Astrocyte (in vitro differentiated cells and primary cell): ENCODE measurements around the gene OGFOD3. TPM values are rescaled to one million over a fixed set of nuclear protein-coding genes. Genes with fewer than 3 reads are reported as not detected.

Experiments used
- DNase-seq: peaks from one replicate; pipeline ENCODE4 v3.0.0-alpha.2; 2010; ENCODE audit warnings: low read depth
- FAIRE-seq: peaks from 2 replicates; lab custom pipeline; 2011; peaks lifted over from hg19 to GRCh38; lab: Jason Lieb, UNC
- H2AFZ ChIP-seq: 2 replicates; pipeline ENCODE4 v1.6.0; 2012; ENCODE audit warnings: low read depth, low read length, inconsistent platforms
- H3K27ac ChIP-seq: 2 replicates; pipeline ENCODE4 v1.5.1; 2011; ENCODE audit warnings: low read depth, low read length, inconsistent platforms
- H3K27me3 ChIP-seq: 2 replicates; pipeline ENCODE4 v1.6.0; 2011; ENCODE audit warnings: low read length, inconsistent platforms; ENCODE audit not compliant: insufficient read depth
- H3K36me3 ChIP-seq: 2 replicates; pipeline ENCODE4 v1.5.1; 2011; ENCODE audit warnings: low read length, inconsistent platforms; ENCODE audit not compliant: insufficient read depth
- H3K4me1 ChIP-seq: 2 replicates; pipeline ENCODE4 v1.5.1; 2011; ENCODE audit warnings: low read length, inconsistent platforms; ENCODE audit not compliant: insufficient read depth
- H3K4me2 ChIP-seq: 2 replicates; pipeline ENCODE4 v1.6.0; 2012; ENCODE audit warnings: low read length, inconsistent platforms
- H3K4me3 ChIP-seq: 2 replicates; pipeline ENCODE4 v1.5.1; 2011; ENCODE audit warnings: low read depth, mild to moderate bottlenecking, low read length, inconsistent platforms; ENCODE audit not compliant: insufficient read depth
- H3K79me2 ChIP-seq: 2 replicates; pipeline ENCODE4 v1.6.0; 2012; ENCODE audit warnings: mild to moderate bottlenecking, low read length, inconsistent platforms; ENCODE audit not compliant: insufficient read depth
- H3K9ac ChIP-seq: 2 replicates; pipeline ENCODE4 v1.6.0; 2012; ENCODE audit warnings: mild to moderate bottlenecking, low read length, inconsistent platforms
- H3K9me3 ChIP-seq: 2 replicates; pipeline ENCODE4 v1.5.1; 2012; ENCODE audit warnings: low read depth, mild to moderate bottlenecking, low read length, inconsistent platforms; ENCODE audit not compliant: insufficient read depth
- H4K20me1 ChIP-seq: 2 replicates; pipeline ENCODE4 v1.6.0; 2012; ENCODE audit warnings: low read length, inconsistent platforms; ENCODE audit not compliant: insufficient read depth
- H3K27ac Mint-ChIP-seq: one replicate; pipeline ENCODE4 v1.8.0; 2021; ENCODE audit warnings: mild to moderate bottlenecking, mixed read lengths; ENCODE audit not compliant: unreplicated experiment
- H3K27me3 Mint-ChIP-seq: one replicate; pipeline ENCODE4 v1.8.0; 2021; ENCODE audit warnings: low read depth, mixed read lengths; ENCODE audit not compliant: unreplicated experiment
- H3K36me3 Mint-ChIP-seq: one replicate; pipeline ENCODE4 v1.8.0; 2021; ENCODE audit warnings: low read depth, mixed read lengths; ENCODE audit not compliant: unreplicated experiment
- H3K4me1 Mint-ChIP-seq: one replicate; pipeline ENCODE4 v1.8.0; 2021; ENCODE audit warnings: low read depth, mixed read lengths; ENCODE audit not compliant: unreplicated experiment
- H3K4me3 Mint-ChIP-seq: one replicate; pipeline ENCODE4 v1.8.0; 2021; ENCODE audit warnings: mild to moderate bottlenecking, moderate library complexity, mixed read lengths; ENCODE audit not compliant: unreplicated experiment
- H3K9me3 Mint-ChIP-seq: one replicate; pipeline ENCODE4 v1.8.0; 2021; ENCODE audit warnings: mild to moderate bottlenecking, mixed read lengths; ENCODE audit not compliant: unreplicated experiment
- EZH2 ChIP-seq: IDR thresholded peaks from 2 replicates; pipeline ENCODE4 v1.6.1; 2012; ENCODE audit warnings: mild to moderate bottlenecking, low read length, inconsistent platforms; ENCODE audit not compliant: insufficient read depth
- total RNA-seq: library from RNA; stranded (reverse); gene quantifications from 2 replicates; pipeline ENCODE4 v1.2.1, GENCODE V29; 2021
- TF ChIP-seq, protein P1 (sequence below): IDR thresholded peaks from 2 replicates; pipeline ENCODE4 v1.5.1; 2011; ENCODE audit warnings: low read depth, mild to moderate bottlenecking, inconsistent platforms, low read length, moderate library complexity; ENCODE audit not compliant: insufficient read depth

The OGFOD3 gene
- total RNA-seq, 1 donor from 2014 or later: 20.9 TPM

GRCh38 chr17:82464567-82464929, 46.2 kb upstream of the OGFOD3 start:
- Histone ChIP-seq H3K9ac (no peak overlapping the region), H3K4me1 (peaks cover 1% of the 10 kb centered on the region), H3K36me3 (peaks cover 29% of the 10 kb centered on the region), H3K9me3 (no peaks in the 10 kb centered on the region), H3K27me3 (no peaks in the 10 kb centered on the region), H3K79me2 (peaks cover 4% of the 10 kb centered on the region), H3K4me2 (no peak overlapping the region), H2AFZ (no peak overlapping the region), H4K20me1 (peaks cover 13% of the 10 kb centered on the region), H3K27ac (no peak overlapping the region), H3K4me3 (no peak overlapping the region)
- Mint-ChIP-seq H3K27me3 (no peaks in the 10 kb centered on the region), H3K4me3 (no peak overlapping the region), H3K9me3 (no peaks in the 10 kb centered on the region), H3K36me3 (peaks cover 42% of the 10 kb centered on the region), H3K27ac (no peak overlapping the region), H3K4me1 (no peaks in the 10 kb centered on the region)
- TF ChIP-seq EZH2: no peak
- TF ChIP-seq, protein P1, sequence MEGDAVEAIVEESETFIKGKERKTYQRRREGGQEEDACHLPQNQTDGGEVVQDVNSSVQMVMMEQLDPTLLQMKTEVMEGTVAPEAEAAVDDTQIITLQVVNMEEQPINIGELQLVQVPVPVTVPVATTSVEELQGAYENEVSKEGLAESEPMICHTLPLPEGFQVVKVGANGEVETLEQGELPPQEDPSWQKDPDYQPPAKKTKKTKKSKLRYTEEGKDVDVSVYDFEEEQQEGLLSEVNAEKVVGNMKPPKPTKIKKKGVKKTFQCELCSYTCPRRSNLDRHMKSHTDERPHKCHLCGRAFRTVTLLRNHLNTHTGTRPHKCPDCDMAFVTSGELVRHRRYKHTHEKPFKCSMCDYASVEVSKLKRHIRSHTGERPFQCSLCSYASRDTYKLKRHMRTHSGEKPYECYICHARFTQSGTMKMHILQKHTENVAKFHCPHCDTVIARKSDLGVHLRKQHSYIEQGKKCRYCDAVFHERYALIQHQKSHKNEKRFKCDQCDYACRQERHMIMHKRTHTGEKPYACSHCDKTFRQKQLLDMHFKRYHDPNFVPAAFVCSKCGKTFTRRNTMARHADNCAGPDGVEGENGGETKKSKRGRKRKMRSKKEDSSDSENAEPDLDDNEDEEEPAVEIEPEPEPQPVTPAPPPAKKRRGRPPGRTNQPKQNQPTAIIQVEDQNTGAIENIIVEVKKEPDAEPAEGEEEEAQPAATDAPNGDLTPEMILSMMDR: no peak
- no peak for DNase-seq
- FAIRE-seq: no peak

DNA sequence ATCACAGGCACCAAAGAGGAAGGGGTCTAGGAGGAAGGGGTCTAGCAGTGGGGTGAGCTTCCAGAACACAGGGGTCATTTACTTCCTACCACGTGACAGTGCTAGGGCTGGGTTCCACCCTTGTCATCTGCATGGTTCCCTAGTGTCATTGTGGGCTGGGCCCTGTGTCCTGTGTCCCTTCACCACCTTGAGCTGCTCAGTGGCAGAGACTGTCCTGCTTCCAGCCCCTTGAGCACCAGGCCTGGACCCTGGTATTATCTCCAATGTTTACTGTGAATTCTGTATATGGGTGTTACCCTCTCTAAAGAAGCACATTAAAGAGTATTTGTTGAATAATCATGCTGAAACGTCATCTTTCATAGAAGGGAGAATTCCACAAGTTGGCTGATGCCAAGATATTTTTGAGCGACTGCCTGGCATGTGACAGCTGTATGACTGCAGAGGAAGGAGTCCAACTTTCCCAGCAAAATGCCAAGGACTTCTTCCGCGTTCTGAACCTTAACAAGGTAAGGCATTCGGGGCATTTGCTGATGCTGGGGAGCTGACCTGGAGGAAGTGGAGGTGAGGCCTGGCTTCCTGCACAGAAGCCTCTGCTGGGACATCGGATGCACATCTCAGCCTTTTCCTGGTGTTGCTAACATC, 45.7 kb upstream of the OGFOD3 start:
- H3K4me3 ChIP-seq: no peak overlapping the region
- no peak overlapping the region for H3K9ac ChIP-seq
- peaks cover 25% of the 10 kb centered on the region for H3K36me3 ChIP-seq
- FAIRE-seq (no peak), DNase-seq (no peak)
- Mint-ChIP-seq H3K27me3 (no peaks in the 10 kb centered on the region), H3K4me3 (no peak overlapping the region), H3K9me3 (no peaks in the 10 kb centered on the region), H3K36me3 (peaks cover 39% of the 10 kb centered on the region), H3K27ac (peak overlapping the region; percentile 18), H3K4me1 (no peaks in the 10 kb centered on the region)
- no peak overlapping the region for H3K4me2 ChIP-seq
- no peaks in the 10 kb centered on the region for H3K27me3 ChIP-seq
- no peak overlapping the region for H3K27ac ChIP-seq
- TF ChIP-seq EZH2: no peak
- TF ChIP-seq, protein P1: no peak
- H3K4me1 ChIP-seq: peaks cover 5% of the 10 kb centered on the region
- peaks cover 17% of the 10 kb centered on the region for H4K20me1 ChIP-seq
- H3K9me3 ChIP-seq: no peaks in the 10 kb centered on the region
- H3K79me2 ChIP-seq: peaks cover 9% of the 10 kb centered on the region
- no peak overlapping the region for H2AFZ ChIP-seq

- Histone ChIP-seq H3K9ac (no peak overlapping the region), H3K4me3 (no peak overlapping the region), H3K27ac (no peak overlapping the region), H2AFZ (no peak overlapping the region), H3K9me3 (no peaks in the 10 kb centered on the region), H4K20me1 (peaks cover 17% of the 10 kb centered on the region), H3K4me1 (peaks cover 5% of the 10 kb centered on the region), H3K79me2 (peaks cover 14% of the 10 kb centered on the region), H3K36me3 (peaks cover 22% of the 10 kb centered on the region), H3K4me2 (no peak overlapping the region), H3K27me3 (no peaks in the 10 kb centered on the region)
- no peak overlapping the region for H3K4me3 Mint-ChIP-seq
- no peaks in the 10 kb centered on the region for H3K27me3 Mint-ChIP-seq
- FAIRE-seq: no peak
- peaks cover 33% of the 10 kb centered on the region for H3K36me3 Mint-ChIP-seq
- H3K9me3 Mint-ChIP-seq: no peaks in the 10 kb centered on the region
- TF ChIP-seq EZH2: no peak
- TF ChIP-seq, protein P1: no peak
- H3K4me1 Mint-ChIP-seq: no peaks in the 10 kb centered on the region
- DNase-seq: no peak
- no peak overlapping the region for H3K27ac Mint-ChIP-seq
Observed at GRCh38 chr17:82463391-82463790, 45.0 kb upstream of the OGFOD3 start.
